Neural cell (in vitro differentiated cells): ENCODE measurements around the gene NDUFV2. TPM values are rescaled to one million over a fixed set of nuclear protein-coding genes. Genes with fewer than 3 reads are reported as not detected.

Experiments
- H2AFZ ChIP-seq: fragments of 200-600, 300-800 bp; sonication (generic), shearing (Covaris generic); 2 replicates; pipeline ENCODE4 v1.6.0; 2014; ENCODE audit warnings: low read depth, mild to moderate bottlenecking, antibody characterized with exemption, low read length, moderate library complexity
- H3F3A ChIP-seq: fragments of 200-600 bp; shearing (Covaris generic); 2 replicates; pipeline ENCODE4 v1.6.1; 2016; ENCODE audit warnings: mild to moderate bottlenecking, moderate library complexity, mixed read lengths, antibody characterized with exemption, low read length; ENCODE audit not compliant: insufficient read depth, poor library complexity, severe bottlenecking
- H3K27ac ChIP-seq: fragments of 200-600, 300-800 bp; sonication (generic), shearing (Covaris generic); 2 replicates; pipeline ENCODE4 v1.5.1; 2014; ENCODE audit warnings: mild to moderate bottlenecking, low read length, moderate library complexity
- H3K27me3 ChIP-seq: fragments of 300-800, 200-600 bp; sonication (generic), shearing (Covaris generic); 2 replicates; pipeline ENCODE4 v1.6.0; 2014; ENCODE audit warnings: mild to moderate bottlenecking, low read depth, low read length, moderate library complexity; ENCODE audit not compliant: insufficient read depth
- H3K36me3 ChIP-seq: fragments of 300-800, 200-600 bp; sonication (generic), shearing (Covaris generic); 2 replicates; pipeline ENCODE4 v1.5.1; 2014; ENCODE audit warnings: mild to moderate bottlenecking, antibody characterized with exemption, low read length, moderate library complexity; ENCODE audit not compliant: insufficient read depth
- H3K4me2 ChIP-seq: fragments of 300-800, 200-600 bp; sonication (generic), shearing (Covaris generic); 2 replicates; pipeline ENCODE4 v1.6.0; 2014; ENCODE audit warnings: mild to moderate bottlenecking, low read length
- H3K4me3 ChIP-seq: fragments of 300-800, 200-600 bp; sonication (generic), shearing (Covaris generic); 2 replicates; pipeline ENCODE4 v1.5.1; 2014; ENCODE audit warnings: mild to moderate bottlenecking, low read length, moderate library complexity
- H3K79me2 ChIP-seq: fragments of 200-600 bp; shearing (Covaris generic); replicated peaks from 2 replicates; pipeline ENCODE4 v1.6.0; 2014; ENCODE audit warnings: mild to moderate bottlenecking, low read length, moderate library complexity; ENCODE audit not compliant: insufficient read depth
- H3K9ac ChIP-seq: fragments of 300-800, 200-600 bp; sonication (generic), shearing (Covaris generic); 2 replicates; pipeline ENCODE4 v1.6.1; 2016; ENCODE audit warnings: mild to moderate bottlenecking, low read length, mixed read lengths
- H3K9me2 ChIP-seq: fragments of 200-600 bp; shearing (Covaris generic); 2 replicates; pipeline ENCODE4 v1.6.1; 2016; ENCODE audit warnings: mild to moderate bottlenecking, low read length, mixed read lengths; ENCODE audit not compliant: insufficient read depth
- H3K9me3 ChIP-seq: fragments of 200-600, 300-800 bp; sonication (generic), shearing (Covaris generic); 2 replicates; pipeline ENCODE4 v1.6.1; 2016; ENCODE audit warnings: mild to moderate bottlenecking, mixed run types, low read length, moderate library complexity, mixed read lengths
- H4K20me1 ChIP-seq: fragments of 200-600 bp; shearing (Covaris generic); 2 replicates; pipeline ENCODE4 v1.6.1; 2016; ENCODE audit warnings: mild to moderate bottlenecking, mixed run types; ENCODE audit not compliant: insufficient read depth
- EP300 ChIP-seq: fragments of 450-650 bp; conservative IDR thresholded peaks from 2 replicates; pipeline ENCODE4 v1.6.1; 2014; ENCODE audit warnings: antibody characterized with exemption, mild to moderate bottlenecking, moderate library complexity; ENCODE audit not compliant: poor library complexity, severe bottlenecking
- EZH2 ChIP-seq: fragments of 200-600, 300-800 bp; shearing (Covaris generic), sonication (generic); IDR thresholded peaks from 2 replicates; pipeline ENCODE4 v1.6.1; 2014; ENCODE audit warnings: antibody characterized with exemption, low read length, borderline replicate concordance, mild to moderate bottlenecking; ENCODE audit not compliant: insufficient read depth, poor library complexity, severe bottlenecking
- MXI1 ChIP-seq: fragments of 450-650 bp; conservative IDR thresholded peaks from 2 replicates; pipeline ENCODE4 v1.6.1; 2014; ENCODE audit warnings: antibody characterized with exemption, mild to moderate bottlenecking; ENCODE audit not compliant: poor library complexity, severe bottlenecking
- POLR2AphosphoS5 ChIP-seq: IDR thresholded peaks from 2 replicates; pipeline ENCODE4 v1.6.1; 2012
- RAD21 ChIP-seq: fragments of 450-650 bp; conservative IDR thresholded peaks from 2 replicates; pipeline ENCODE4 v1.6.1; 2014; ENCODE audit warnings: antibody characterized with exemption, mild to moderate bottlenecking, moderate library complexity
- SMC3 ChIP-seq: fragments of 450-650 bp; conservative IDR thresholded peaks from 2 replicates; pipeline ENCODE4 v1.6.1; 2014; ENCODE audit warnings: antibody characterized with exemption, mild to moderate bottlenecking, moderate library complexity; ENCODE audit not compliant: poor library complexity
- TAF1 ChIP-seq: IDR thresholded peaks from 2 replicates; pipeline ENCODE4 v1.6.1; 2012; ENCODE audit warnings: low read depth
- polyA minus RNA-seq: library from RNA; depleted of rRNA, polyadenylated mRNA; stranded (reverse); fragments of >200 nt; gene quantifications from 2 replicates; pipeline ENCODE4 v1.2.3, GENCODE V29; 2014
- polyA plus RNA-seq: library from polyadenylated mRNA; depleted of rRNA; stranded (reverse); fragments of >200 nt; gene quantifications from 2 replicates; pipeline ENCODE4 v1.2.3, GENCODE V29; 2014
- TF ChIP-seq, protein P1 (sequence below): IDR thresholded peaks from 2 replicates; pipeline ENCODE4 v1.6.1; 2012; ENCODE audit warnings: borderline replicate concordance
- TF ChIP-seq, protein P2 (sequence below): fragments of 450-650 bp; IDR thresholded peaks from 2 replicates; pipeline ENCODE4 v1.5.1; 2014; ENCODE audit warnings: antibody characterized with exemption, mild to moderate bottlenecking, moderate library complexity; ENCODE audit not compliant: poor library complexity, severe bottlenecking

The NDUFV2 gene
- polyA plus RNA-seq = 244 and 285 TPM in 2 replicates
- polyA minus RNA-seq = 150 and 158 TPM in 2 replicates

DNA sequence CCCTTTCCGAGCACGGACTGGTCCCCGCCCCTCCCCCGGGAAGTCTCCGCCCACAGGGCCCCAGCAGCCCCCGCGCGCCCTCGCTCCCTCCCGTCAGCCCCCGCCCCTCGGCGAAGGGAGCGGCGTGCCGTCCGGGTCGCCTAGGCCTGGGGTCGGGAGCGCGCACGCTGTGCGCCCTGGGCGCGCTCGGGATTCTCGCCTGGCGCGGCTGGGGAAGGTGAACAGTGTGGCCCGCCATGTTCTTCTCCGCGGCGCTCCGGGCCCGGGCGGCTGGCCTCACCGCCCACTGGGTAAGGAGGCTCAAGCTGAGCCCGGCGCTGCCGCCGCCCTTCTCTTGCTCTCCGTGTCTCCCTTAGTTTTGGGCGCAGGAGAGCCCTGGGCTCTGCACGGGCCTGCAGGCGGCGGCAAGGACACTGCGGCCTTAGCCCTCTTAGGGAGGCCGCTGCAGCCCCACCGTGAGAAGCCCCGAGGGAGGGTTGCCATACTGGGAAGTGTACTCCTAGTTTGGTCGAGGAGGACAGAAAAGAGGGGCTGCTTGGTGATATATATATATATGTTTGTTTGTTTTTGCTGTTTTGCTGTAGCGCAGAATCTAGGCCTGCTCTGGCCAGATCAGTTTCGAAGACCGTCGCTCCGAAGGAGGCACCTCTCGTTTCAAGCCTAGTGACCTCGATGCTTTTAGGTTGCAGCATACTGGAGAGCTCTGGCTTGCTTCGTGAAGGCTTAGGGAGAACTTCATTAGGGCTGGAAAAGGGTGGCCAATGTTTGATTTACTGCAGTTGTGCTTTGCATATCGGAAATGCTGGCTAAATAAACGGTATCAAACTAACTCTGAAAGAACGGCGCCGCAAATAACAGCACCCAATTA, at the start of gene NDUFV2:
Gene NDUFV2 (plus strand): TSS at position 192 of the 868 bp plus-strand sequence. CDS start 45 bp downstream, at position 237.
- H3K9ac ChIP-seq = peak within 1 kb of the TSS; percentile 92
- peaks cover 50% of the 10 kb centered on the region for H3K79me2 ChIP-seq
- H3K36me3 ChIP-seq = no peaks in the 10 kb centered on the region
- H3K9me3 ChIP-seq = no peaks in the 10 kb centered on the region
- H3F3A ChIP-seq = peaks cover 3% of the 10 kb centered on the region
- TF ChIP-seq TAF1 = peak; percentile 78
- peak; percentile 15 for TF ChIP-seq SMC3
- TF ChIP-seq EZH2 = no peak
- TF ChIP-seq EP300 = peak; percentile 56
- TF ChIP-seq RAD21 = no peak
- TF ChIP-seq, protein P1, sequence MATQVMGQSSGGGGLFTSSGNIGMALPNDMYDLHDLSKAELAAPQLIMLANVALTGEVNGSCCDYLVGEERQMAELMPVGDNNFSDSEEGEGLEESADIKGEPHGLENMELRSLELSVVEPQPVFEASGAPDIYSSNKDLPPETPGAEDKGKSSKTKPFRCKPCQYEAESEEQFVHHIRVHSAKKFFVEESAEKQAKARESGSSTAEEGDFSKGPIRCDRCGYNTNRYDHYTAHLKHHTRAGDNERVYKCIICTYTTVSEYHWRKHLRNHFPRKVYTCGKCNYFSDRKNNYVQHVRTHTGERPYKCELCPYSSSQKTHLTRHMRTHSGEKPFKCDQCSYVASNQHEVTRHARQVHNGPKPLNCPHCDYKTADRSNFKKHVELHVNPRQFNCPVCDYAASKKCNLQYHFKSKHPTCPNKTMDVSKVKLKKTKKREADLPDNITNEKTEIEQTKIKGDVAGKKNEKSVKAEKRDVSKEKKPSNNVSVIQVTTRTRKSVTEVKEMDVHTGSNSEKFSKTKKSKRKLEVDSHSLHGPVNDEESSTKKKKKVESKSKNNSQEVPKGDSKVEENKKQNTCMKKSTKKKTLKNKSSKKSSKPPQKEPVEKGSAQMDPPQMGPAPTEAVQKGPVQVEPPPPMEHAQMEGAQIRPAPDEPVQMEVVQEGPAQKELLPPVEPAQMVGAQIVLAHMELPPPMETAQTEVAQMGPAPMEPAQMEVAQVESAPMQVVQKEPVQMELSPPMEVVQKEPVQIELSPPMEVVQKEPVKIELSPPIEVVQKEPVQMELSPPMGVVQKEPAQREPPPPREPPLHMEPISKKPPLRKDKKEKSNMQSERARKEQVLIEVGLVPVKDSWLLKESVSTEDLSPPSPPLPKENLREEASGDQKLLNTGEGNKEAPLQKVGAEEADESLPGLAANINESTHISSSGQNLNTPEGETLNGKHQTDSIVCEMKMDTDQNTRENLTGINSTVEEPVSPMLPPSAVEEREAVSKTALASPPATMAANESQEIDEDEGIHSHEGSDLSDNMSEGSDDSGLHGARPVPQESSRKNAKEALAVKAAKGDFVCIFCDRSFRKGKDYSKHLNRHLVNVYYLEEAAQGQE = peak; percentile 78
- TF ChIP-seq, protein P2, sequence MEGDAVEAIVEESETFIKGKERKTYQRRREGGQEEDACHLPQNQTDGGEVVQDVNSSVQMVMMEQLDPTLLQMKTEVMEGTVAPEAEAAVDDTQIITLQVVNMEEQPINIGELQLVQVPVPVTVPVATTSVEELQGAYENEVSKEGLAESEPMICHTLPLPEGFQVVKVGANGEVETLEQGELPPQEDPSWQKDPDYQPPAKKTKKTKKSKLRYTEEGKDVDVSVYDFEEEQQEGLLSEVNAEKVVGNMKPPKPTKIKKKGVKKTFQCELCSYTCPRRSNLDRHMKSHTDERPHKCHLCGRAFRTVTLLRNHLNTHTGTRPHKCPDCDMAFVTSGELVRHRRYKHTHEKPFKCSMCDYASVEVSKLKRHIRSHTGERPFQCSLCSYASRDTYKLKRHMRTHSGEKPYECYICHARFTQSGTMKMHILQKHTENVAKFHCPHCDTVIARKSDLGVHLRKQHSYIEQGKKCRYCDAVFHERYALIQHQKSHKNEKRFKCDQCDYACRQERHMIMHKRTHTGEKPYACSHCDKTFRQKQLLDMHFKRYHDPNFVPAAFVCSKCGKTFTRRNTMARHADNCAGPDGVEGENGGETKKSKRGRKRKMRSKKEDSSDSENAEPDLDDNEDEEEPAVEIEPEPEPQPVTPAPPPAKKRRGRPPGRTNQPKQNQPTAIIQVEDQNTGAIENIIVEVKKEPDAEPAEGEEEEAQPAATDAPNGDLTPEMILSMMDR = no peak
- peak; percentile 97 for TF ChIP-seq POLR2AphosphoS5
- peak; percentile 81 for TF ChIP-seq MXI1
- H2AFZ ChIP-seq = peak within 1 kb of the TSS; percentile 94
- H4K20me1 ChIP-seq = peaks cover 5% of the 10 kb centered on the region
- H3K27ac ChIP-seq = peak within 1 kb of the TSS; percentile 91
- peak within 1 kb of the TSS; percentile 70 for H3K4me3 ChIP-seq
- H3K9me2 ChIP-seq = no peaks in the 10 kb centered on the region
- H3K4me2 ChIP-seq = peak within 1 kb of the TSS; percentile 97
- no peaks in the 10 kb centered on the region for H3K27me3 ChIP-seq

DNA sequence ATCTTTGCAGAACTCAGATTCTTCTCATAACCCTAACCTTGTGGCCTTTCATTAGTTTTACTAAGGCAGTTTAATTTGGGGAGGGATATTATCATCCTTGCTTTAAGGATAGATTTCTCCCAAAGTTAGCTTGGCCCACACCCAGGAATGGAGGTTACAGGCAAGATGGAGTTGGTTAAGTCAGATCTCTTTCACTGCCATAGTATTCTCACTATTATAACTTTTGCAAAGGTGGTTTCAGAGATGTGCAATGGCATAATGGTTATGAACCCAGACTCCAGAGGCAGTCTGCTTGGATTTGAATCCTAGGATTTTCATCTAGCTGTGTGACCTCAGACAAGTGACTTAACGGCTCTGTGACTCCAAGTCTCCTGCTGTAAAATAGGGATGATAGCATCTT, 48.7 kb upstream of the NDUFV2 start:
- TF ChIP-seq TAF1 (no peak), EP300 (no peak), EZH2 (no peak), MXI1 (no peak), SMC3 (no peak), RAD21 (no peak), POLR2AphosphoS5 (no peak)
- TF ChIP-seq, protein P2 = no peak
- TF ChIP-seq, protein P1 = no peak

More for the DNA sequence above, 48.7 kb upstream of the NDUFV2 start:
- Histone ChIP-seq H3K4me3 (no peak overlapping the region), H3K9me3 (peaks cover 5% of the 10 kb centered on the region), H2AFZ (no peak overlapping the region), H3K36me3 (no peaks in the 10 kb centered on the region), H3K9ac (no peak overlapping the region), H3K9me2 (no peaks in the 10 kb centered on the region), H3F3A (no peaks in the 10 kb centered on the region), H3K27ac (no peak overlapping the region), H4K20me1 (no peaks in the 10 kb centered on the region), H3K4me2 (no peak overlapping the region), H3K27me3 (no peaks in the 10 kb centered on the region), H3K79me2 (no peaks in the 10 kb centered on the region)
